GM21786 (cell line): Measurements from ENCODE around the gene DGKQ.
A peak's percentile ranks its signal among the peaks of the same experiment; 100 is the strongest.
"Not testable (repeated sequence)": the region's sequence is repeated elsewhere in the genome, so short reads cannot be mapped to it uniquely, and the experiment has no call there.

Source experiments
- ATAC-seq: cut with Tn5 transposase; IDR thresholded peaks from one replicate; pipeline ENCODE4 v1.9.1; 2021; ENCODE audit not compliant: unreplicated experiment

DGKQ gene

GRCh38 chr4:952881-953573, 20.3 kb downstream of the DGKQ start:
- ATAC-seq = no peak

- ATAC-seq = no peak
Measured at GRCh38 chr4:951594-952468, 21.5 kb downstream of the DGKQ start.

- no peak for ATAC-seq
Measured at GRCh38 chr4:951186-951585, 22.2 kb downstream of the DGKQ start.

GRCh38 chr4:950136-951020, 23.0 kb downstream of the DGKQ start:
- ATAC-seq = no peak

GRCh38 chr4:949656-950055, 23.7 kb downstream of the DGKQ start:
- ATAC-seq = no peak

GRCh38 chr4:948936-949300, 24.5 kb downstream of the DGKQ start:
- ATAC-seq = no peak

- ATAC-seq = no peak
Measured at GRCh38 chr4:948101-948935, 25.1 kb downstream of the DGKQ start.

- no peak for ATAC-seq
Measured at GRCh38 chr4:947491-947971, 25.8 kb downstream of the DGKQ start.

- ATAC-seq = no peak
Measured at GRCh38 chr4:946517-947471, 26.6 kb downstream of the DGKQ start.

- no peak for ATAC-seq
Measured at GRCh38 chr4:946103-946450, 27.3 kb downstream of the DGKQ start.

GRCh38 chr4:945274-946102, 27.9 kb downstream of the DGKQ start:
- ATAC-seq = no peak

- ATAC-seq = not testable (repeated sequence)
Measured at GRCh38 chr4:939508-939907, 33.9 kb downstream of the DGKQ start.

- ATAC-seq = no peak
Measured at GRCh38 chr4:932713-933070, 40.7 kb downstream of the DGKQ start.

GRCh38 chr4:931960-932712, 41.2 kb downstream of the DGKQ start, which contains the start of the genes GAK and TMEM175:
TSS of gene GAK (minus strand) at chr4:932316. CDS start at chr4:932187, 129 bp downstream.
TSS of gene TMEM175 (plus strand) at chr4:932460. CDS start at chr4:947740, 15,280 bp downstream.
- peak; percentile 76 for ATAC-seq

- ATAC-seq = no peak
Measured at GRCh38 chr4:931194-931959, 42.0 kb downstream of the DGKQ start.

- ATAC-seq = no peak
Measured at GRCh38 chr4:930827-931193, 42.6 kb downstream of the DGKQ start.

GRCh38 chr4:930028-930551, 43.3 kb downstream of the DGKQ start:
- ATAC-seq = no peak
